HEK293T (cell line): ENCODE results near the gene SUN2.

Experiments
- CTCF ChIA-PET: fragments of 350-600 bp; formaldehyde crosslinking; extraction: SDS; loops from one replicate; lab custom pipeline; 2021; ENCODE audit warnings: antibody characterized with exemption, inconsistent platforms; lab: Yijun Ruan, JAX
- POLR2A ChIA-PET: fragments of 350-600 bp; formaldehyde crosslinking; extraction: SDS; loops from one replicate; lab custom pipeline; 2020; ENCODE audit warnings: antibody characterized with exemption, inconsistent platforms; lab: Yijun Ruan, JAX
- DNase-seq: peaks from one replicate; pipeline ENCODE4 v3.0.0; 2012; ENCODE audit warnings: mixed read lengths; ENCODE audit errors: extremely low spot score
- ARNT ChIP-seq: fragments of 450-650 bp; IDR thresholded peaks from 2 replicates; pipeline ENCODE4 v1.6.1; 2017; ENCODE audit warnings: mild to moderate bottlenecking
- BHLHE40 ChIP-seq: fragments of 450-650 bp; IDR thresholded peaks from 2 replicates; pipeline ENCODE4 v1.6.1; 2016; ENCODE audit warnings: mild to moderate bottlenecking, moderate library complexity, borderline replicate concordance
- CTBP1 ChIP-seq: fragments of 450-650 bp; IDR thresholded peaks from 2 replicates; pipeline ENCODE4 v1.6.1; 2016; ENCODE audit warnings: borderline replicate concordance
- ELF4 ChIP-seq: fragments of 450-650 bp; IDR thresholded peaks from 2 replicates; pipeline ENCODE4 v1.6.1; 2017; ENCODE audit warnings: antibody characterized with exemption
- FOXA1 ChIP-seq: fragments of 450-650 bp; IDR thresholded peaks from 2 replicates; pipeline ENCODE4 v1.6.1; 2016; ENCODE audit warnings: mild to moderate bottlenecking
- FOXK2 ChIP-seq: fragments of 450-650 bp; IDR thresholded peaks from 2 replicates; pipeline ENCODE4 v1.6.1; 2016; ENCODE audit warnings: mild to moderate bottlenecking
- FOXM1 ChIP-seq: fragments of 450-650 bp; IDR thresholded peaks from 2 replicates; pipeline ENCODE4 v1.6.1; 2017; ENCODE audit warnings: mild to moderate bottlenecking, borderline replicate concordance
- HDGF ChIP-seq: fragments of 450-650 bp; IDR thresholded peaks from 2 replicates; pipeline ENCODE4 v1.6.1; 2017; ENCODE audit warnings: antibody characterized with exemption, borderline replicate concordance
- L3MBTL2 ChIP-seq: fragments of 450-650 bp; conservative IDR thresholded peaks from 2 replicates; pipeline ENCODE4 v1.6.1; 2016; ENCODE audit warnings: mild to moderate bottlenecking
- LEF1 ChIP-seq: fragments of 450-650 bp; IDR thresholded peaks from 2 replicates; pipeline ENCODE4 v1.6.1; 2017; ENCODE audit warnings: mild to moderate bottlenecking, borderline replicate concordance
- NFRKB ChIP-seq: fragments of 450-650 bp; IDR thresholded peaks from 2 replicates; pipeline ENCODE4 v1.6.1; 2016; ENCODE audit warnings: mild to moderate bottlenecking, moderate library complexity
- PKNOX1 ChIP-seq: fragments of 450-650 bp; IDR thresholded peaks from 2 replicates; pipeline ENCODE4 v1.6.1; 2016
- SP1 ChIP-seq: fragments of 450-650 bp; IDR thresholded peaks from 2 replicates; pipeline ENCODE4 v1.6.1; 2017
- SUZ12 ChIP-seq: fragments of 450-650 bp; IDR thresholded peaks from 2 replicates; pipeline ENCODE4 v1.6.1; 2016; ENCODE audit warnings: mild to moderate bottlenecking
- TARDBP ChIP-seq: fragments of 450-650 bp; IDR thresholded peaks from 2 replicates; pipeline ENCODE4 v1.6.1; 2016
- ZNF384 ChIP-seq: fragments of 450-650 bp; IDR thresholded peaks from 2 replicates; pipeline ENCODE4 v1.6.1; 2016

SUN2 gene

GRCh38 chr22:38756711-38757463 lies 1.1 kb upstream of the SUN2 start:
- TF ChIP-seq PKNOX1 (no peak), SUZ12 (no peak), FOXA1 (no peak), SP1 (no peak), ELF4 (no peak), TARDBP (no peak), FOXM1 (no peak)
- no peak for DNase-seq
- CTCF ChIA-PET: interaction anchor here (1.1 to 5.0 kb wide), 2 partner anchors 11 kb away, joined by 3 to 43 read pairs; no protein-coding TSS in a partner anchor
- POLR2A ChIA-PET: interaction anchor here (0.6 to 1.1 kb wide), 4 partner anchors 11 to 75 kb away, joined by 3 read pairs; no protein-coding TSS in a partner anchor

- POLR2A ChIA-PET: interaction anchor here (1.1 kb wide), 1 partner anchor 13 kb away, joined by 3 read pairs; no protein-coding TSS in a partner anchor
- CTCF ChIA-PET: interaction anchor here (5.0 kb wide), 1 partner anchor 12 kb away, joined by 43 read pairs; no protein-coding TSS in a partner anchor
- TF ChIP-seq L3MBTL2 (no peak), ARNT (peak; percentile 53)
- DNase-seq: peak; percentile 59
These were observed 465 bp downstream of the SUN2 start for GRCh38 chr22:38755155-38755910.

GRCh38 chr22:38754751-38755154 lies 1.0 kb downstream of the SUN2 start:
- CTCF ChIA-PET: no interaction called here
- POLR2A ChIA-PET: no interaction called here
- no peak for DNase-seq
- TF ChIP-seq L3MBTL2 (no peak), ZNF384 (no peak), BHLHE40 (no peak), LEF1 (no peak), SP1 (no peak), CTBP1 (no peak), NFRKB (no peak), PKNOX1 (no peak), FOXK2 (no peak), ELF4 (no peak), ARNT (no peak), SUZ12 (no peak), TARDBP (no peak), FOXM1 (no peak), FOXA1 (no peak), HDGF (no peak)

- no peak for TF ChIP-seq LEF1
- no peak for TF ChIP-seq ARNT
- no peak for TF ChIP-seq ZNF384
- TF ChIP-seq BHLHE40: no peak
- no peak for TF ChIP-seq L3MBTL2
- no peak for TF ChIP-seq SP1
- no peak for TF ChIP-seq CTBP1
- TF ChIP-seq FOXK2: no peak
- no peak for TF ChIP-seq TARDBP
- TF ChIP-seq HDGF: no peak
- TF ChIP-seq PKNOX1: no peak
- no peak for TF ChIP-seq FOXA1
- TF ChIP-seq NFRKB: no peak
- TF ChIP-seq FOXM1: no peak
- no peak for TF ChIP-seq SUZ12
- no peak for TF ChIP-seq ELF4
- no peak for DNase-seq
- CTCF ChIA-PET: interaction anchor here (1.5 kb wide), 1 partner anchor 15 kb away, joined by 3 read pairs; no protein-coding TSS in a partner anchor
- POLR2A ChIA-PET: no interaction called here
These were observed 1.6 kb downstream of the SUN2 start for GRCh38 chr22:38753948-38754750.

GRCh38 chr22:38751422-38752346 lies 4.1 kb downstream of the SUN2 start:
- POLR2A ChIA-PET: interaction anchor here (1.0 kb wide), 1 partner anchor 9 kb away, joined by 4 read pairs; no protein-coding TSS in a partner anchor
- TF ChIP-seq HDGF (no peak), SP1 (no peak), SUZ12 (no peak), L3MBTL2 (no peak), ARNT (no peak), ZNF384 (no peak), ELF4 (no peak), FOXA1 (no peak), BHLHE40 (no peak)
- CTCF ChIA-PET: no interaction called here
- no peak for DNase-seq
